CD8-positive, alpha-beta memory T cell (primary cell): ENCODE results near the gene CDKN2B-AS1. TPM values are rescaled to one million over a fixed set of nuclear protein-coding genes. Genes with fewer than 3 reads are reported as not detected.

Experiments used
- CTCF ChIA-PET: fragments of 350-600 bp; sonication (Branson Sonifier 250); formaldehyde crosslinking; loops from one replicate; lab custom pipeline; 2021; ENCODE audit warnings: antibody characterized with exemption; lab: Charles Lee
- POLR2A ChIA-PET: fragments of 350-600 bp; sonication (Branson Sonifier 250); formaldehyde crosslinking; loops from one replicate; lab custom pipeline; 2021; ENCODE audit warnings: antibody characterized with exemption; lab: Charles Lee
- DNase-seq, 5 donors: peaks; one replicate each; pipeline versions ENCODE4 v3.0.0 to v3.0.0-alpha.2; 2020 to 2022; ENCODE audit warnings: mixed read lengths in 1 of 5
- H3K27ac ChIP-seq: one replicate; pipeline ENCODE4 v1.7.0; 2013; ENCODE audit warnings: low read depth, mild to moderate bottlenecking, low read length, moderate library complexity
- H3K27me3 ChIP-seq: 2 replicates; pipeline ENCODE4 v1.7.0; 2013; ENCODE audit warnings: low read length, mild to moderate bottlenecking; ENCODE audit not compliant: insufficient read depth, poor library complexity, severe bottlenecking
- H3K36me3 ChIP-seq: 2 replicates; pipeline ENCODE4 v1.7.0; 2013; ENCODE audit warnings: mild to moderate bottlenecking, low read length, moderate library complexity; ENCODE audit not compliant: insufficient read depth
- H3K4me1 ChIP-seq: 2 replicates; pipeline ENCODE4 v1.7.0; 2013; ENCODE audit warnings: mild to moderate bottlenecking, low read length, moderate library complexity; ENCODE audit not compliant: insufficient read depth
- H3K4me3 ChIP-seq: 2 replicates; pipeline ENCODE4 v1.7.0; 2013; ENCODE audit warnings: mild to moderate bottlenecking, low read length
- H3K9me3 ChIP-seq: 2 replicates; pipeline ENCODE4 v1.7.0; 2013; ENCODE audit warnings: mild to moderate bottlenecking, low read length
- H3K27ac Mint-ChIP-seq, 8 donors: one replicate each; pipeline ENCODE4 v1.8.0; 2020 to 2021; ENCODE audit warnings: mixed read lengths in 8 of 8, mild to moderate bottlenecking in 6 of 8, inconsistent platforms in 3 of 8, moderate library complexity in 3 of 8
- H3K27me3 Mint-ChIP-seq, 2 donors: one replicate each; pipeline ENCODE4 v1.8.0; 2020 to 2021; ENCODE audit warnings: mixed read lengths in 2 of 2, mild to moderate bottlenecking in 1 of 2, moderate library complexity in 1 of 2
- H3K36me3 Mint-ChIP-seq, 3 donors: one replicate each; pipeline ENCODE4 v1.8.0; 2020 to 2021; ENCODE audit warnings: mixed read lengths in 3 of 3, inconsistent platforms in 1 of 3, mild to moderate bottlenecking in 1 of 3
- H3K4me1 Mint-ChIP-seq, 3 donors: one replicate each; pipeline ENCODE4 v1.8.0; 2020 to 2021; ENCODE audit warnings: mixed read lengths in 3 of 3, inconsistent platforms in 1 of 3, mild to moderate bottlenecking in 1 of 3
- H3K4me3 Mint-ChIP-seq, 7 donors: one replicate each; pipeline ENCODE4 v1.8.0; 2020 to 2021; ENCODE audit warnings: mixed read lengths in 7 of 7, mild to moderate bottlenecking in 6 of 7, moderate library complexity in 4 of 7, inconsistent platforms in 2 of 7
- H3K9me3 Mint-ChIP-seq, 5 donors: one replicate each; pipeline ENCODE4 v1.8.0; 2020 to 2022; ENCODE audit warnings: mixed read lengths in 5 of 5, mild to moderate bottlenecking in 3 of 5, moderate library complexity in 2 of 5, inconsistent platforms in 1 of 5
- polyA plus RNA-seq: library from polyadenylated mRNA; unstranded; fragments of 300-500 nt; fragmentation: Illumina TruSeq; gene quantifications from one replicate; pipeline ENCODE4 v1.2.3, GENCODE V29; 2021
- total RNA-seq, 2 experiments: library from RNA; stranded (reverse); gene quantifications; one replicate each; pipeline ENCODE4 v1.2.3, GENCODE V29; 2021

The CDKN2B-AS1 gene
- total and polyA plus RNA-seq, 3 experiments from 2014 or later, result 0.58 to 0.74 TPM; not detected in 1

GRCh38 chr9:21983561-21983935 is 11.0 kb upstream of the CDKN2B-AS1 start:
- DNase-seq, result no peak
- Histone ChIP-seq H3K36me3 (no peaks in the 10 kb centered on the region), H3K4me1 (no peaks in the 10 kb centered on the region), H3K27me3 (peaks cover 26% of the 10 kb centered on the region), H3K9me3 (no peaks in the 10 kb centered on the region), H3K4me3 (no peak overlapping the region), H3K27ac (no peak overlapping the region)
- Mint-ChIP-seq H3K4me1 (peaks cover 0 to 7% (median 2%) of the 10 kb centered on the region in 3 donors), H3K27ac (no peak overlapping the region), H3K36me3 (no peaks in the 10 kb centered on the region), H3K27me3 (peaks cover 28 to 71% of the 10 kb centered on the region in 2 donors), H3K4me3 (no peak overlapping the region), H3K9me3 (no peaks in the 10 kb centered on the region)
- POLR2A ChIA-PET, result no interaction called here
- CTCF ChIA-PET, result interaction anchor here (2.0 kb wide), 1 partner anchor 25 kb away, joined by 11 read pairs; the partner anchor contains the start of gene CDKN2B

- H3K4me1 ChIP-seq, result no peaks in the 10 kb centered on the region
- no peaks in the 10 kb centered on the region for H3K9me3 ChIP-seq
- H3K27me3 Mint-ChIP-seq, result peaks cover 23 to 71% of the 10 kb centered on the region in 2 donors
- H3K27ac Mint-ChIP-seq, result no peak overlapping the region
- no peak overlapping the region for H3K4me3 ChIP-seq
- ChIA-PET CTCF (interaction anchor here (2.0 kb wide), 1 partner anchor 24 kb away, joined by 11 read pairs; the partner anchor contains the start of gene CDKN2B), POLR2A (no interaction called here)
- H3K4me3 Mint-ChIP-seq, result no peak overlapping the region
- peaks cover 22% of the 10 kb centered on the region for H3K27me3 ChIP-seq
- no peak for DNase-seq
- H3K9me3 Mint-ChIP-seq, result no peaks in the 10 kb centered on the region
- no peaks in the 10 kb centered on the region for H3K36me3 ChIP-seq
- no peaks in the 10 kb centered on the region for H3K36me3 Mint-ChIP-seq
- peaks cover 0 to 7% (median 2%) of the 10 kb centered on the region in 3 donors for H3K4me1 Mint-ChIP-seq
- no peak overlapping the region for H3K27ac ChIP-seq
These were observed 10.5 kb upstream of the CDKN2B-AS1 start for GRCh38 chr9:21984101-21984500.

- ChIA-PET POLR2A (interaction anchor here (0.5 kb wide), 1 partner anchor 183 kb away, joined by 3 read pairs; no protein-coding TSS in a partner anchor), CTCF (interaction anchor here (1.1 to 1.8 kb wide), 5 partner anchors 8 to 172 kb away, joined by 3 to 11 read pairs (median 3); partner anchors contain the start of gene CDKN2B)
- H3K27me3 Mint-ChIP-seq, result peaks cover 19 to 63% of the 10 kb centered on the region in 2 donors
- no peaks in the 10 kb centered on the region for H3K36me3 ChIP-seq
- H3K9me3 Mint-ChIP-seq, result no peaks in the 10 kb centered on the region
- H3K4me1 ChIP-seq, result no peaks in the 10 kb centered on the region
- no peaks in the 10 kb centered on the region for H3K9me3 ChIP-seq
- no peak overlapping the region for H3K4me3 Mint-ChIP-seq
- H3K27ac Mint-ChIP-seq, result no peak overlapping the region
- H3K36me3 Mint-ChIP-seq, result no peaks in the 10 kb centered on the region
- peaks cover under 1 to 7% (median 2%) of the 10 kb centered on the region in 3 donors for H3K4me1 Mint-ChIP-seq
- no peak overlapping the region for H3K4me3 ChIP-seq
- peaks cover 13% of the 10 kb centered on the region for H3K27me3 ChIP-seq
- no peak overlapping the region for H3K27ac ChIP-seq
- no peak for DNase-seq
These were observed 8.5 kb upstream of the CDKN2B-AS1 start for GRCh38 chr9:21985964-21986667.

- H3K27me3 ChIP-seq, result peaks cover 4% of the 10 kb centered on the region
These were observed 6.3 kb upstream of the CDKN2B-AS1 start for GRCh38 chr9:21988056-21988990.

GRCh38 chr9:21989440-21990189 is 5.0 kb upstream of the CDKN2B-AS1 start:
- ChIA-PET POLR2A (no interaction called here), CTCF (interaction anchor here (1.4 to 2.8 kb wide), 2 partner anchors 19 to 176 kb away, joined by 4 to 9 read pairs; partner anchors contain the start of gene CDKN2B)
- peaks cover 12 to 33% of the 10 kb centered on the region in 2 donors for H3K27me3 Mint-ChIP-seq
- Histone ChIP-seq H3K9me3 (no peaks in the 10 kb centered on the region), H3K27me3 (peaks cover 4% of the 10 kb centered on the region), H3K36me3 (no peaks in the 10 kb centered on the region), H3K27ac (no peak overlapping the region), H3K4me1 (peaks cover 12% of the 10 kb centered on the region), H3K4me3 (no peak overlapping the region)
- no peak overlapping the region for H3K27ac Mint-ChIP-seq
- H3K4me1 Mint-ChIP-seq, result peaks cover 12 to 24% (median 17%) of the 10 kb centered on the region in 3 donors
- H3K4me3 Mint-ChIP-seq, result no peak overlapping the region
- no peak for DNase-seq
- H3K9me3 Mint-ChIP-seq, result no peaks in the 10 kb centered on the region
- peaks cover 0 to under 1% (median 0%) of the 10 kb centered on the region in 3 donors for H3K36me3 Mint-ChIP-seq

More at GRCh38 chr9:21988056-21988990, 6.3 kb upstream of the CDKN2B-AS1 start:
- H3K36me3 Mint-ChIP-seq, result no peaks in the 10 kb centered on the region
- DNase-seq, result no peak
- peaks cover 14 to 45% of the 10 kb centered on the region in 2 donors for H3K27me3 Mint-ChIP-seq
- Histone ChIP-seq H3K9me3 (no peaks in the 10 kb centered on the region), H3K27ac (no peak overlapping the region), H3K4me3 (no peak overlapping the region), H3K36me3 (no peaks in the 10 kb centered on the region), H3K4me1 (peaks cover 6% of the 10 kb centered on the region)
- ChIA-PET POLR2A (no interaction called here), CTCF (interaction anchor here (1.4 to 2.8 kb wide), 3 partner anchors 20 to 175 kb away, joined by 4 to 9 read pairs (median 4); partner anchors contain the start of gene CDKN2B)
- H3K27ac Mint-ChIP-seq, result no peak overlapping the region
- H3K4me3 Mint-ChIP-seq, result no peak overlapping the region
- H3K4me1 Mint-ChIP-seq, result peaks cover 6 to 16% (median 10%) of the 10 kb centered on the region in 3 donors
- no peaks in the 10 kb centered on the region for H3K9me3 Mint-ChIP-seq

GRCh38 chr9:21991072-21991959 is 3.3 kb upstream of the CDKN2B-AS1 start:
- no peaks in the 10 kb centered on the region for H3K36me3 ChIP-seq
- H3K4me1 Mint-ChIP-seq, result peaks cover 15 to 27% (median 22%) of the 10 kb centered on the region in 3 donors
- no peak for DNase-seq

More at GRCh38 chr9:21991072-21991959, 3.3 kb upstream of the CDKN2B-AS1 start:
- H3K27ac Mint-ChIP-seq, result no peak overlapping the region
- no peaks in the 10 kb centered on the region for H3K9me3 ChIP-seq
- ChIA-PET POLR2A (no interaction called here), CTCF (interaction anchor here (1.0 to 2.8 kb wide), 5 partner anchors 17 to 178 kb away, joined by 3 to 9 read pairs (median 4); partner anchors contain the start of gene CDKN2B)
- no peaks in the 10 kb centered on the region for H3K9me3 Mint-ChIP-seq
- peaks cover 0 to 7% (median 0%) of the 10 kb centered on the region in 3 donors for H3K36me3 Mint-ChIP-seq
- peaks cover 4% of the 10 kb centered on the region for H3K27me3 ChIP-seq
- H3K27me3 Mint-ChIP-seq, result peaks cover 13 to 27% of the 10 kb centered on the region in 2 donors
- H3K4me3 ChIP-seq, result no peak overlapping the region
- peak overlapping the region in 1 of 7 donors; percentile 42 for H3K4me3 Mint-ChIP-seq
- H3K27ac ChIP-seq, result no peak overlapping the region
- peaks cover 19% of the 10 kb centered on the region for H3K4me1 ChIP-seq
